IMR-90 (cell line): ENCODE measurements around the gene PGD. TPM values are rescaled to one million over a fixed set of nuclear protein-coding genes. Genes with fewer than 3 reads are reported as not detected.

ENCODE experiments used
- ATAC-seq: fragments of 200-7000 bp; cut with Tn5 transposase; 2 replicates; pipeline ENCODE4 v1.9.1; 2020; ENCODE audit warnings: low read depth, mild to moderate bottlenecking, moderate library complexity
- BruUV-seq: library from RNA; stranded (reverse); fragments of 400-500 nt; replicated peaks from 2 replicates; lab custom pipeline; 2021; lab: Mats Ljungman, UMichigan
- CTCF ChIA-PET: fragments of 300-600 bp; formaldehyde crosslinking; extraction: SDS; loops from one replicate; lab custom pipeline; 2021; ENCODE audit warnings: antibody characterized with exemption; lab: Yijun Ruan, JAX
- POLR2A ChIA-PET: fragments of 300-600 bp; sonication (Branson Sonifier 250); formaldehyde crosslinking; loops from one replicate; lab custom pipeline; 2022; ENCODE audit warnings: antibody characterized with exemption; ENCODE audit not compliant: unreplicated experiment; lab: Charles Lee
- DNase-seq: peaks from one replicate; pipeline ENCODE4 v3.0.0; 2013
- H2AFZ ChIP-seq: replicated peaks from 2 replicates; pipeline ENCODE3; 2013; ENCODE audit warnings: low read length, mild to moderate bottlenecking; ENCODE audit not compliant: poor library complexity
- H2AK5ac ChIP-seq: 2 replicates; pipeline ENCODE4 v1.6.1; 2013; ENCODE audit warnings: low read depth, low read length, inconsistent platforms
- H2AK9ac ChIP-seq: replicated peaks from 2 replicates; pipeline ENCODE3; 2013; ENCODE audit warnings: mild to moderate bottlenecking, low read depth, low read length, moderate library complexity; ENCODE audit not compliant: poor library complexity
- H2BK120ac ChIP-seq: 2 replicates; pipeline ENCODE4 v1.6.1; 2013; ENCODE audit warnings: low read depth, low read length, inconsistent platforms
- H2BK15ac ChIP-seq: 3 replicates; pipeline ENCODE4 v1.6.1; 2013; ENCODE audit warnings: low read depth, low read length, inconsistent platforms
- H2BK20ac ChIP-seq: 2 replicates; pipeline ENCODE4 v1.6.1; 2013; ENCODE audit warnings: low read depth, mild to moderate bottlenecking, inconsistent platforms, low read length, moderate library complexity
- H2BK5ac ChIP-seq: 2 replicates; pipeline ENCODE4 v1.6.1; 2013; ENCODE audit warnings: mild to moderate bottlenecking, low read depth, low read length, inconsistent platforms; ENCODE audit not compliant: poor library complexity, severe bottlenecking
- H3K14ac ChIP-seq: replicated peaks from 2 replicates; pipeline ENCODE4 v1.6.1; 2013; ENCODE audit warnings: low read depth, low read length, inconsistent platforms
- H3K18ac ChIP-seq: 2 replicates; pipeline ENCODE4 v1.6.1; 2013; ENCODE audit warnings: low read depth, low read length, control low read depth
- H3K23ac ChIP-seq: 2 replicates; pipeline ENCODE4 v1.6.1; 2013; ENCODE audit warnings: low read depth, low read length, inconsistent platforms
- H3K27ac ChIP-seq: 2 replicates; pipeline ENCODE4 v1.5.1; 2013; ENCODE audit warnings: mild to moderate bottlenecking, control low read depth, low read length; ENCODE audit not compliant: insufficient read depth
- H3K27me3 ChIP-seq: 2 replicates; pipeline ENCODE4 v1.6.1; 2013; ENCODE audit warnings: low read length; ENCODE audit not compliant: control insufficient read depth, insufficient read depth
- H3K36me3 ChIP-seq: 2 replicates; pipeline ENCODE4 v1.6.1; 2013; ENCODE audit warnings: low read length, mixed read lengths; ENCODE audit not compliant: control insufficient read depth, insufficient read depth
- H3K4ac ChIP-seq: 2 replicates; pipeline ENCODE4 v1.6.1; 2013; ENCODE audit warnings: low read depth, low read length, inconsistent platforms
- H3K4me1 ChIP-seq: 2 replicates; pipeline ENCODE4 v1.6.1; 2013; ENCODE audit warnings: low read length, mixed read lengths; ENCODE audit not compliant: control insufficient read depth, insufficient read depth
- H3K4me2 ChIP-seq: 2 replicates; pipeline ENCODE4 v1.6.1; 2013; ENCODE audit warnings: low read depth, mild to moderate bottlenecking, control low read depth, low read length, moderate library complexity
- H3K4me3 ChIP-seq: 2 replicates; pipeline ENCODE4 v1.5.1; 2013; ENCODE audit warnings: low read depth, mild to moderate bottlenecking, control low read depth, low read length, moderate library complexity; ENCODE audit not compliant: insufficient read depth
- H3K56ac ChIP-seq: 2 replicates; pipeline ENCODE4 v1.6.1; 2013; ENCODE audit warnings: low read length, inconsistent platforms; ENCODE audit not compliant: insufficient read depth; ENCODE audit errors: extremely low read depth
- H3K79me1 ChIP-seq, 2 experiments: 2 replicates each; pipeline ENCODE4 v1.6.1; 2013; ENCODE audit warnings: low read length in 2 of 2, inconsistent platforms in 1 of 2, low read depth in 1 of 2
- H3K9ac ChIP-seq: 2 replicates; pipeline ENCODE4 v1.6.1; 2013; ENCODE audit warnings: low read depth, low read length, control low read depth
- H3K9me1 ChIP-seq: 2 replicates; pipeline ENCODE4 v1.6.1; 2013; ENCODE audit warnings: low read length, inconsistent platforms; ENCODE audit not compliant: insufficient read depth
- H3K9me3 ChIP-seq: 2 replicates; pipeline ENCODE4 v1.6.1; 2013; ENCODE audit warnings: low read length; ENCODE audit not compliant: control insufficient read depth, insufficient read depth
- H4K20me1 ChIP-seq: 2 replicates; pipeline ENCODE4 v1.6.1; 2013; ENCODE audit warnings: low read length, inconsistent platforms; ENCODE audit not compliant: insufficient read depth
- H4K5ac ChIP-seq: 2 replicates; pipeline ENCODE4 v1.6.1; 2013; ENCODE audit warnings: mild to moderate bottlenecking, low read depth, low read length, control low read depth
- H4K8ac ChIP-seq, 2 experiments: 2 replicates each; pipeline ENCODE4 v1.6.1; 2013; ENCODE audit warnings: low read depth in 2 of 2, low read length in 2 of 2, control low read depth in 1 of 2, inconsistent platforms in 1 of 2
- H4K91ac ChIP-seq: 2 replicates; pipeline ENCODE4 v1.6.1; 2013; ENCODE audit warnings: low read depth, low read length, inconsistent platforms; ENCODE audit not compliant: insufficient read depth
- BHLHE40 ChIP-seq: fragments of 150-350 bp; IDR thresholded peaks from 2 replicates; pipeline ENCODE4 v1.6.1; 2016; ENCODE audit warnings: mild to moderate bottlenecking, low read depth, low read length
- CEBPB ChIP-seq: IDR thresholded peaks from 2 replicates; pipeline ENCODE4 v1.6.1; 2012; ENCODE audit warnings: low read depth, low read length, improper control_type of control experiment
- CHD1 ChIP-seq: IDR thresholded peaks from 2 replicates; pipeline ENCODE4 v1.6.1; 2012; ENCODE audit warnings: low read depth, low read length, improper control_type of control experiment
- CTCF ChIP-seq: conservative IDR thresholded peaks from 2 replicates; pipeline ENCODE4 v1.5.1; 2012; ENCODE audit warnings: mild to moderate bottlenecking, low read depth, low read length, improper control_type of control experiment
- ELK1 ChIP-seq: fragments of 150-350 bp; IDR thresholded peaks from 2 replicates; pipeline ENCODE4 v1.6.1; 2016; ENCODE audit warnings: low read depth, mild to moderate bottlenecking, low read length, moderate library complexity, borderline replicate concordance
- FOS ChIP-seq: fragments of 150-350 bp; IDR thresholded peaks from 2 replicates; pipeline ENCODE4 v1.6.1; 2016; ENCODE audit warnings: low read depth, low read length
- MAFK ChIP-seq: IDR thresholded peaks from 2 replicates; pipeline ENCODE4 v1.6.1; 2012; ENCODE audit warnings: low read depth, low read length, improper control_type of control experiment
- MAZ ChIP-seq: IDR thresholded peaks from 2 replicates; pipeline ENCODE4 v1.6.1; 2012; ENCODE audit warnings: low read depth, mild to moderate bottlenecking, low read length, improper control_type of control experiment, moderate library complexity, borderline replicate concordance
- MXI1 ChIP-seq: IDR thresholded peaks from 2 replicates; pipeline ENCODE4 v1.6.1; 2012; ENCODE audit warnings: low read depth, mild to moderate bottlenecking, low read length, moderate library complexity, borderline replicate concordance
- NFE2L2 ChIP-seq: fragments of 150-350 bp; IDR thresholded peaks from 2 replicates; pipeline ENCODE4 v1.6.1; 2016; ENCODE audit warnings: low read depth, mild to moderate bottlenecking, low read length
- POLR2A ChIP-seq: IDR thresholded peaks from 2 replicates; pipeline ENCODE4 v1.6.1; 2012; ENCODE audit warnings: mild to moderate bottlenecking, low read depth, low read length
- RAD21 ChIP-seq: IDR thresholded peaks from 2 replicates; pipeline ENCODE4 v1.6.1; 2012; ENCODE audit warnings: low read length, improper control_type of control experiment
- RCOR1 ChIP-seq: IDR thresholded peaks from 2 replicates; pipeline ENCODE4 v1.6.1; 2012; ENCODE audit warnings: mild to moderate bottlenecking, low read length, improper control_type of control experiment; ENCODE audit not compliant: insufficient replicate concordance
- RFX5 ChIP-seq: IDR thresholded peaks from 2 replicates; pipeline ENCODE4 v1.8.0; 2012; ENCODE audit warnings: low read depth, mild to moderate bottlenecking, low read length, moderate library complexity
- SMC3 ChIP-seq: fragments of 150-350 bp; IDR thresholded peaks from 2 replicates; pipeline ENCODE4 v1.6.1; 2016; ENCODE audit warnings: low read depth, mild to moderate bottlenecking, antibody characterized with exemption, low read length, moderate library complexity
- USF2 ChIP-seq: fragments of 150-350 bp; IDR thresholded peaks from 2 replicates; pipeline ENCODE4 v1.6.1; 2017; ENCODE audit warnings: mild to moderate bottlenecking, antibody characterized with exemption, low read length, low read depth
- WGBS, 2 experiments: methylation state at CpG; one replicate each; pipeline versions ENCODE4 v1.1.5 to v1.1.7; 2013; ENCODE audit warnings: missing lambda C conversion rate in 2 of 2; ENCODE audit not compliant: insufficient read length in 1 of 2; ENCODE audit errors: extremely low coverage in 2 of 2; 5-methylcytosine and 5-hydroxymethylcytosine counted together
- dilution Hi-C: fragments of 300-500 bp; cut with HindIII; formaldehyde crosslinking; loops from one replicate; pipeline ENCODE4 v1.14.3; 2018; ENCODE audit warnings: low sequenced_read_pairs; ENCODE audit not compliant: unreplicated experiment
- in situ Hi-C: fragments of 300-500 bp; cut with MboI; formaldehyde crosslinking; loops from 3 replicates; pipeline ENCODE4 v1.14.3; 2019; ENCODE audit warnings: low sequenced_read_pairs, inconsistent platforms, mixed read lengths
- intact Hi-C: fragments of 100-400 bp; cut with micrococcal nuclease; formaldehyde crosslinking; loops from 2 replicates; pipeline ENCODE4 v1.10.0; 2022
- polyA plus RNA-seq, 3 experiments: library from polyadenylated mRNA; depleted of rRNA; stranded (reverse); fragments of >200 nt; gene quantifications; 2 replicates each; pipeline ENCODE4 v1.2.3, GENCODE V29; 2012; ENCODE audit warnings: low replicate concordance in 1 of 3
- total RNA-seq: library from RNA; depleted of rRNA; stranded (reverse); fragments of >200 nt; gene quantifications from 2 replicates; pipeline ENCODE4 v1.2.3, GENCODE V29; 2012

Gene PGD
- total and polyA plus RNA-seq, 2 of the 4 experiments (the other 2 are of a cell fraction), result 118 to 216 TPM

GRCh38 chr1:10459184-10459583, 60.3 kb downstream of the PGD start:
- TF ChIP-seq MXI1 (no peak), CTCF (no peak), SMC3 (no peak), MAFK (peak; percentile 79), RFX5 (no peak), MAZ (no peak), CHD1 (no peak), NFE2L2 (peak; percentile 79), POLR2A (no peak), USF2 (no peak), ELK1 (no peak), CEBPB (peak; percentile 62; the same call in 1 of the 2 replicates), RCOR1 (no peak), FOS (peak; percentile 94), RAD21 (no peak), BHLHE40 (peak; percentile 18; the same call in 1 of the 2 replicates)
- Histone ChIP-seq H3K18ac (no peak overlapping the region), H4K20me1 (no peaks in the 10 kb centered on the region), H3K36me3 (peaks cover 24% of the 10 kb centered on the region), H3K9me1 (no peaks in the 10 kb centered on the region; the same call in 1 of the 2 replicates), H3K56ac (no peak overlapping the region), H2BK15ac (no peak overlapping the region), H3K4me1 (peaks cover 2% of the 10 kb centered on the region; the same call in 1 of the 2 replicates), H3K27ac (no peak overlapping the region), H3K9me3 (no peaks in the 10 kb centered on the region), H3K4me3 (no peak overlapping the region), H2AK5ac (no peak overlapping the region), H4K91ac (no peak overlapping the region), H4K5ac (no peak overlapping the region), H2BK5ac (no peak overlapping the region), H3K14ac (no peak overlapping the region), H3K79me1 (no peaks in the 10 kb centered on the region; a peak in 1 of 4 replicates), H4K8ac (no peak overlapping the region), H3K23ac (no peak overlapping the region), H3K9ac (no peak overlapping the region), H2AFZ (no peak overlapping the region), H2AK9ac (no peak overlapping the region), H2BK120ac (no peak overlapping the region), H2BK20ac (no peak overlapping the region), H3K27me3 (no peaks in the 10 kb centered on the region), H3K4me2 (no peak overlapping the region), H3K4ac (no peak overlapping the region)
- CTCF ChIA-PET, result no interaction called here
- no TSS peak for BruUV-seq
- WGBS, 2 experiments, result 100% methylated on average over 1 of the region's 3 CpGs; no CpG with 5 or more reads in 1 of the 2 experiments
- ATAC-seq (peak; percentile 94), DNase-seq (peak; percentile 80)
- in situ Hi-C loops (no loop called here), intact Hi-C loops (no loop called here), dilution Hi-C loops (no loop called here)
- POLR2A ChIA-PET, result no interaction called here
